GM19099 (cell line): ENCODE measurements around the gene MYL11.

ENCODE experiments used
- POLR2A ChIP-seq: IDR thresholded peaks from 3 replicates; pipeline ENCODE4 v1.6.1; 2011; ENCODE audit warnings: low read depth; ENCODE audit not compliant: insufficient read length; ENCODE audit errors: extremely low read depth

Gene MYL11

DNA sequence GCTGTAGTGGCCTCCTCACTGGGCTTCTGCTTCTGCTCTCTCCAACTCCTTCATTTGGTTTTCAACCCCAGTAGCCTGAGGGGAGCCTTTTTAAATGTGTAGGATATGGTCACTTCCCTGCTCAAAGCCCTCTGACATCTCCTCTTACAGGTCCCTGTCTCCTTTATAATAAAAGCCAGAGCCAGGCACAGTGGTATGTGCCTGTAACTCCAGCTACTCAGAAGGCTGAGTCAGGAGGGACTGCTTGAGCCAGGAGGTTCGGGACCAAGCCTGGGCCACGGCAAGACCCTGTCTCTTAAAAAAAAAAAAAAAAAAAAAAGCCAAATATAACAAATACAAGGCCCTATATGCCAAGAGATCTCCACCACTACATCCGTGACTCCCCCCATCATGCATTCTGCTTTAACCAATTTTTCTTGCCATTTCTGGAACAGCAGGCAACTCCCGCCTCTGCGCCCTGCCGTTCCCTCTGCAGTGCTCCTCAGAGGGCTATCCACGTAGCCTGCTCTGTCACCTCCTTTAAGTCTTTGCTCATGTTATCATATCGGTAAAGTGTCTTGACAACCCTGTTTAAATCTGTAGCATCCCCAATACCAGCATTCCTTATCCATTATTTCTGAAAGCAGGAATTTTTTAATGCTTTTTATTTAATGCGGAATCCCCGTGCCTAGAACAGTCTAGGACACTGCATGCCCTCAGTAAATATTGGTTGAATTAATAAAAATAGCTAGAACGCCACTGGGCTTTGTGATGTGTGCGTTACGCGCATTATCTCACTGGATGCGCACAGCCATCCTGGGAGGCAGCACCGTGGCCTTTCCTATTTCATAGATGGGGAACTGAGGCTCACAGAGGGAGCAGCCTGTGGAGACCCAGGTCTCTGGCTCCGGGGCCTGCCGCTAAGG is 42.3 kb downstream of the MYL11 start:
- no peak for TF ChIP-seq POLR2A

GRCh38 chr16:30417529-30418349 is 43.1 kb downstream of the MYL11 start:
- peak; percentile 72 for TF ChIP-seq POLR2A

DNA sequence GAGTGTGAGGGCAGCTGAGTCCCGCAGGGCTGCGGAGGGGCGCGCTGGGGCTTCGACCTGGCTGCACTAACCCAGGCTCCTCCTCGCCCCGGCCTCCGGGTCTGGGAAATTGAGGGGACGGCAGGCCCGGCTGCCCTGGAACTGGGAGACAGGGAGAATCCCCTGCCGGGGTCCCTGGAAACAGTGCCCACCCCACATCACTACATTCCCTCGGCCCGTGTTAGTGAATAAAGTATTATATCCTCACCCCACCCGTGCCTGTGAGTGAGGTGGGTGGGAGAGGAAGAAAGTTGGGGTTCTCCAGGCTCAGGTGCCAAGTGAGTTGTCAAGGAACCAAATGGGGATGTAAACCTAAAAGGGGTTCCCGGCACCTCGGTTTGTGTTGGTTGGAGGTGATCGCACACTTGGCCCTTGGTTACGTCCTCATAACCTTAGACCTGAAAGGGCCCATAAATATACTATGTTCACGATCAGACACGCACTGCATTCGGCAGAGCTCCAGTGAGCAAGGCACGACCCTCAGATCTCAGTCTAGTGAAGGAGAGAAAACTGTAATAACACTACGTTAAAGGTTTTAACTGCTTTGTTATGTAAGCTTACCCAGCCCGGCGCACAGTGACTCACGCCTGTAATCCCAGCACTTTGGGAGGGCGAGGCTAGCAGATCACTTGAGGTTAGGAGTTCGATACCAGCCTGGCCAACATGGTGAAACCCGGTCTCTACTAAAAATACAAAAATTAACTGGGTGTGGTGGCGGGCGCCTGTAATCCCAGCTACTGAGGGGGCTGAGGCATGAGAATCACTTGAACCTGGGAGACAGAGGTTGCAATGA is 44.0 kb downstream of the MYL11 start:
- TF ChIP-seq POLR2A: no peak

DNA sequence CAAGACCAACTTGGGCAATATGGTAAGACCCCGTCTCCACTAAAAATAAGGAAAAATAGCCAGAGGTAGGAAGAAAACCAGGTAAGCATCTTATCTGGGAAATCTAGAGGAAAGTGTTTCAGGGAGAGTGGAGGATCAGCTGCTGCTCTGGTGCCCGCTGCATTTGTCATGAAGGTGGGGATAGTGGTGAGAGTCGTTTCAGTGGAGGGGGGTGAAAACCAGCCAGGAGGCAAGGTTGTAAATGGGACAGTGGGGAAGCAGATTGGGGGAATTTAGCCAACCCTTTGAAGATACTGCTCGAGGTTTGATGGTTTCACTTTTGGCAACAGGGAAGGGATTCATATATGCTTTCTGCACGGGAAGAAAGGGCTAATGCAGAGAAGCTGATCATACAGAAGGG is 46.4 kb downstream of the MYL11 start:
- TF ChIP-seq POLR2A: no peak
